ENCODE data around the gene CALHM4. TPM values are rescaled to one million over a fixed set of nuclear protein-coding genes. Genes with fewer than 3 reads are reported as not detected.

The CALHM4 gene
- total and polyA plus RNA-seq, 2 donors (not counting 3 experiments of a cell fraction or from before 2014, with no cell fraction given), result 1.2 TPM; not detected in 1

DNA sequence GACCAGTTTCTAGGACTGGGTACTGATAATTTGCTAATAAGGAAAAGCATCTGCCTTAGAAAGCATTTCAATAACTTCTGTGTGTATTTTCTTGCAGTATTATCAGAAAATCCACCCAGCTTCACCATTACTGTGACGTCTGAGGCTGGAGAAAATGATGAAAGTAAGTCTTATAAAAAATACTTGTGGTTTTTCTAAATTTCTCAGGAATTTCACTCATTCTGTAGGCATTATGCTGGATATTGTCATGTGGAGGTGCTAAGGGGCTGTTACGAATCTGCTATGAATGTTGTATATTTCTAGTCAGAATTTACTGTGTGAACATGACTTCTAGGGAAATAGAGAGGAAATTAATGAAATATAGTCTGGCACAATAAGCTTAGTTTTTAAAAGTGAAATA lies 26.6 kb downstream of the CALHM4 start:
- H3K9ac ChIP-seq (replicated peaks; ENCODE audit: extremely low read depth, insufficient read depth, low read length), result no peak overlapping the region
- no peak overlapping the region for H3K4me2 ChIP-seq (ENCODE audit: insufficient read depth, low read length)
- no peaks in the 10 kb centered on the region for H3K27me3 ChIP-seq (ENCODE audit: control insufficient read depth in 2 of 2, insufficient read depth in 2 of 2, low read length in 2 of 2)
- H4K20me1 ChIP-seq (replicated peaks; ENCODE audit: control insufficient read depth, extremely low read depth, insufficient read depth, low read length), result no peaks in the 10 kb centered on the region
- ChIA-PET CTCF (interaction anchor here (1.1 to 3.0 kb wide), 2 partner anchors 19 to 39 kb away, joined by 3 to 9 read pairs; no protein-coding TSS in a partner anchor), POLR2A (no interaction called here)
- no peak overlapping the region for H2AFZ ChIP-seq (ENCODE audit: low read depth, low read length)
- intact Hi-C loops (cut with micrococcal nuclease), result no loop called here
- peaks cover 3% of the 10 kb centered on the region in 2 experiments for H3K36me3 ChIP-seq (ENCODE audit: control insufficient read depth in 2 of 2, extremely low read depth in 1 of 2, insufficient read depth in 2 of 2, low read length in 2 of 2)
- no peak for DNase-seq (ENCODE audit: low read depth, low spot score)
- dilution Hi-C loops (cut with MboI; ENCODE audit: extremely low pct_ligation_motif_present, low sequenced_read_pairs), result no loop called here
- H3K4me1 ChIP-seq (ENCODE audit: control insufficient read depth, extremely low read depth, insufficient read depth, low read length), result no peaks in the 10 kb centered on the region
- H3K27ac ChIP-seq (ENCODE audit: insufficient read depth, low read depth, low read length), result no peak overlapping the region
- no TSS peak for BruUV-seq (replicated peaks)
- FAIRE-seq, result no peak
- H3K9me3 ChIP-seq (replicated peaks; ENCODE audit: control insufficient read depth, insufficient read depth, low read length), result no peaks in the 10 kb centered on the region
- no peak overlapping the region for H3K4me3 ChIP-seq (replicated peaks in 1 of 3; ENCODE audit: insufficient read depth in 1 of 3, low read depth in 1 of 3, low read length in 3 of 3)
- peaks cover 49% of the 10 kb centered on the region for H3K79me2 ChIP-seq (ENCODE audit: control insufficient read depth, insufficient read depth, low read length)
- no peak for TF ChIP-seq MYC (IDR thresholded peaks at IDR 0.05; ENCODE audit: low read depth, low read length)
- TF ChIP-seq, protein P1, sequence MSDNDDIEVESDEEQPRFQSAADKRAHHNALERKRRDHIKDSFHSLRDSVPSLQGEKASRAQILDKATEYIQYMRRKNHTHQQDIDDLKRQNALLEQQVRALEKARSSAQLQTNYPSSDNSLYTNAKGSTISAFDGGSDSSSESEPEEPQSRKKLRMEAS (IDR thresholded peaks at IDR 0.05; ENCODE audit: insufficient read depth, insufficient read length), result no peak
- no peak for TF ChIP-seq GATA2 (IDR thresholded peaks at IDR 0.05; ENCODE audit: insufficient read depth, insufficient read length, low read depth, low read length)
- TF ChIP-seq POLR2A (IDR thresholded peaks at IDR 0.05; ENCODE audit: low read depth, low read length), result no peak
- no peak for TF ChIP-seq POLR2AphosphoS5 (IDR thresholded peaks at IDR 0.05; ENCODE audit: insufficient read depth, low read depth, low read length)
- TF ChIP-seq JUN (IDR thresholded peaks at IDR 0.05; ENCODE audit: borderline replicate concordance, insufficient read depth, insufficient read length, low read depth), result no peak
- no peak for TF ChIP-seq EZH2 (IDR thresholded peaks at IDR 0.05; ENCODE audit: borderline replicate concordance, low read depth, low read length, severe bottlenecking)
- TF ChIP-seq, protein P2, sequence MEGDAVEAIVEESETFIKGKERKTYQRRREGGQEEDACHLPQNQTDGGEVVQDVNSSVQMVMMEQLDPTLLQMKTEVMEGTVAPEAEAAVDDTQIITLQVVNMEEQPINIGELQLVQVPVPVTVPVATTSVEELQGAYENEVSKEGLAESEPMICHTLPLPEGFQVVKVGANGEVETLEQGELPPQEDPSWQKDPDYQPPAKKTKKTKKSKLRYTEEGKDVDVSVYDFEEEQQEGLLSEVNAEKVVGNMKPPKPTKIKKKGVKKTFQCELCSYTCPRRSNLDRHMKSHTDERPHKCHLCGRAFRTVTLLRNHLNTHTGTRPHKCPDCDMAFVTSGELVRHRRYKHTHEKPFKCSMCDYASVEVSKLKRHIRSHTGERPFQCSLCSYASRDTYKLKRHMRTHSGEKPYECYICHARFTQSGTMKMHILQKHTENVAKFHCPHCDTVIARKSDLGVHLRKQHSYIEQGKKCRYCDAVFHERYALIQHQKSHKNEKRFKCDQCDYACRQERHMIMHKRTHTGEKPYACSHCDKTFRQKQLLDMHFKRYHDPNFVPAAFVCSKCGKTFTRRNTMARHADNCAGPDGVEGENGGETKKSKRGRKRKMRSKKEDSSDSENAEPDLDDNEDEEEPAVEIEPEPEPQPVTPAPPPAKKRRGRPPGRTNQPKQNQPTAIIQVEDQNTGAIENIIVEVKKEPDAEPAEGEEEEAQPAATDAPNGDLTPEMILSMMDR (IDR thresholded peaks at IDR 0.05; ENCODE audit: extremely low read depth in 1 of 2, insufficient read depth in 1 of 2, low read depth in 1 of 2, low read length in 2 of 2), result no peak
- no peak for TF ChIP-seq FOS (IDR thresholded peaks at IDR 0.05; ENCODE audit: borderline replicate concordance, insufficient read depth, low read length)
- H3K9me1 ChIP-seq (replicated peaks; ENCODE audit: control insufficient read depth, extremely low read depth, insufficient read depth, low read length), result no peaks in the 10 kb centered on the region

All from endothelial cell of umbilical vein (primary cell).